Activated CD4-positive, alpha-beta memory T cell treated with anti-CD3 and anti-CD28 coated beads, Interleukin-2, amount 10 ng/mL, durations not matched to agents 7 days and 5 days (primary cell): ENCODE results near the gene OR5W2. TPM values are rescaled to one million over a fixed set of nuclear protein-coding genes. Genes with fewer than 3 reads are reported as not detected.

ENCODE experiments used
- total RNA-seq, 2 experiments: library from RNA; stranded (reverse); gene quantifications; one replicate each; pipeline ENCODE4 v1.2.3, GENCODE V29; 2021

The OR5W2 gene
- total RNA-seq, 2 experiments from 2014 or later, result not detected

Other genes with a start within 250 kb of the OR5W2 start
- not detected for gene OR5D13, start 141.1 kb downstream of the OR5W2 start, total RNA-seq
- gene OR5D14, start 119.0 kb downstream of the OR5W2 start, total RNA-seq, result not detected
- not detected for gene OR5L1, start 103.2 kb downstream of the OR5W2 start, total RNA-seq
- gene OR5D18, start 95.0 kb downstream of the OR5W2 start, total RNA-seq, result not detected
- not detected for gene OR5L2, start 87.4 kb downstream of the OR5W2 start, total RNA-seq
- not detected for gene OR5D16, start 75.8 kb downstream of the OR5W2 start, total RNA-seq
- not detected for gene TRIM51, start 31.3 kb downstream of the OR5W2 start, total RNA-seq
- gene OR5I1, start 21.8 kb upstream of the OR5W2 start, total RNA-seq, result not detected
- not detected for gene OR10AG1, start 55.4 kb upstream of the OR5W2 start, total RNA-seq
- not detected for gene OR5F1, start 80.0 kb upstream of the OR5W2 start, total RNA-seq
- gene OR5AS1, start 113.1 kb upstream of the OR5W2 start, total RNA-seq, result not detected
- not detected for gene OR8I2, start 178.7 kb upstream of the OR5W2 start, total RNA-seq
- not detected for gene OR8H2, start 189.1 kb upstream of the OR5W2 start, total RNA-seq
- not detected for gene OR8H3, start 207.8 kb upstream of the OR5W2 start, total RNA-seq
- gene OR8J3, start 225.6 kb upstream of the OR5W2 start, total RNA-seq, result not detected
- gene OR8K5, start 245.7 kb upstream of the OR5W2 start, total RNA-seq, result not detected